Ovary (tissue), 3 donors: ENCODE data around the gene HIF1AN.

Experiments used
- EP300 ChIP-seq: sonication (generic); formaldehyde crosslinking; IDR thresholded peaks from one replicate; pipeline ENCODE4 v1.6.1; 2017; ENCODE audit warnings: antibody characterized with exemption
- POLR2A ChIP-seq: fragments of 450-650 bp; IDR thresholded peaks from one replicate; pipeline ENCODE4 v1.6.1; 2017; ENCODE audit warnings: antibody characterized with exemption, mild to moderate bottlenecking, moderate library complexity
- TF ChIP-seq, protein P1 (sequence below), 3 donors: fragments of 450-650 bp in 2 of 3; fragments of 200-600 bp in 1 of 3; IDR thresholded peaks; one replicate each; pipeline versions ENCODE4 v1.5.1 to v1.8.0; 2016 to 2022; ENCODE audit warnings: antibody characterized with exemption in 3 of 3, mild to moderate bottlenecking in 1 of 3
- donor health status: DM: no; HTN: no; CAD: no.

DNA sequence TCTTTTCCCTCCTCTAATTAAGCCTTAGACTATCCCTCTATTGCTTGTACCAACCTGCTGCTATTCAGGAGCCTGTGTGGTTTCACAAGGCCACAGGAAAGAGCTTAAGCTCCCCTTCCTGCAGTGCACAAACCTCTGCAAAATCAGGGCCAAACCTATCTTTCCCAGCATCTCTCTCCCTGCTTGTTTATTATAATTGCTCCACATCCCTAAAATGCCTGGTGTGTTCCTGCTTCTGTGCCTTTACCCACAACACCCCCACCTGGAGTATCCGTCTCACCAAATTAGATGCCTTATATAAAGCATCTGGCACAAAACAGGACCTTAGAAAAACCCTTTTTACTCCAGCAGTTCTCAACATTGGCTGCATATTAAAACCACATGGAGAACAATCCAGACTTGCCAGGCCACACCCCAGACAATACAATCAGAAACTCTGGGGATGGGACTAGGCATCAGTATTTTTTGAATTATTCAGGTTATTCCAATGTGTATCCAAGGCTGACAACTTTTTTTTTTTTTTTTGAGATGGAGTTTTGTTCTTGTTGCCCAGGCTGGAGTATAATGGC is 32.7 kb upstream of the HIF1AN start:
- TF ChIP-seq, protein P1, sequence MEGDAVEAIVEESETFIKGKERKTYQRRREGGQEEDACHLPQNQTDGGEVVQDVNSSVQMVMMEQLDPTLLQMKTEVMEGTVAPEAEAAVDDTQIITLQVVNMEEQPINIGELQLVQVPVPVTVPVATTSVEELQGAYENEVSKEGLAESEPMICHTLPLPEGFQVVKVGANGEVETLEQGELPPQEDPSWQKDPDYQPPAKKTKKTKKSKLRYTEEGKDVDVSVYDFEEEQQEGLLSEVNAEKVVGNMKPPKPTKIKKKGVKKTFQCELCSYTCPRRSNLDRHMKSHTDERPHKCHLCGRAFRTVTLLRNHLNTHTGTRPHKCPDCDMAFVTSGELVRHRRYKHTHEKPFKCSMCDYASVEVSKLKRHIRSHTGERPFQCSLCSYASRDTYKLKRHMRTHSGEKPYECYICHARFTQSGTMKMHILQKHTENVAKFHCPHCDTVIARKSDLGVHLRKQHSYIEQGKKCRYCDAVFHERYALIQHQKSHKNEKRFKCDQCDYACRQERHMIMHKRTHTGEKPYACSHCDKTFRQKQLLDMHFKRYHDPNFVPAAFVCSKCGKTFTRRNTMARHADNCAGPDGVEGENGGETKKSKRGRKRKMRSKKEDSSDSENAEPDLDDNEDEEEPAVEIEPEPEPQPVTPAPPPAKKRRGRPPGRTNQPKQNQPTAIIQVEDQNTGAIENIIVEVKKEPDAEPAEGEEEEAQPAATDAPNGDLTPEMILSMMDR (IDR thresholded peaks at IDR 0.05) = no peak
- TF ChIP-seq POLR2A (no peak), EP300 (no peak)
